GM04504 (cell line): ENCODE data around the gene WARS2.

Experiments
- DNase-seq: peaks from one replicate; pipeline ENCODE4 v3.0.0-alpha.2; 2012; ENCODE audit warnings: low read depth

Gene WARS2

GRCh38 chr1:118999348-119000071 is 140.9 kb downstream of the WARS2 start:
- no peak for DNase-seq

GRCh38 chr1:118998171-118998570 is 142.3 kb downstream of the WARS2 start:
- DNase-seq = no peak

GRCh38 chr1:118997225-118997624 is 143.2 kb downstream of the WARS2 start:
- DNase-seq = no peak

GRCh38 chr1:118995312-118996016 is 145.0 kb downstream of the WARS2 start:
- DNase-seq = no peak

- DNase-seq = no peak
Observed at GRCh38 chr1:118993700-118994026, 146.8 kb downstream of the WARS2 start.

GRCh38 chr1:118992868-118993699 is 147.4 kb downstream of the WARS2 start:
- DNase-seq = no peak

GRCh38 chr1:118992237-118992825 is 148.1 kb downstream of the WARS2 start:
- DNase-seq = no peak

- DNase-seq = no peak
Observed at GRCh38 chr1:118991448-118991847, 149.0 kb downstream of the WARS2 start.

GRCh38 chr1:118990513-118991152 is 149.8 kb downstream of the WARS2 start:
- DNase-seq = no peak

- DNase-seq = no peak
Observed at GRCh38 chr1:118989878-118990378, 150.5 kb downstream of the WARS2 start.

GRCh38 chr1:118989006-118989815 is 151.2 kb downstream of the WARS2 start:
- DNase-seq = no peak

- no peak for DNase-seq
Observed at GRCh38 chr1:118988186-118989005, 152.1 kb downstream of the WARS2 start, which contains the start of gene TBX15. TBX15 (minus strand) TSS chr1:118988343; CDS start chr1:118987795, 548 bp downstream.

GRCh38 chr1:118987468-118988185 is 152.8 kb downstream of the WARS2 start:
- DNase-seq = no peak

GRCh38 chr1:118986555-118987467 is 153.6 kb downstream of the WARS2 start:
- DNase-seq = no peak

- no peak for DNase-seq
Observed at GRCh38 chr1:118985640-118986554, 154.6 kb downstream of the WARS2 start.

GRCh38 chr1:118984722-118985639 is 155.5 kb downstream of the WARS2 start:
- DNase-seq = no peak
